ENCODE measurements around the gene SSC4D.

GRCh38 chr7:76426246-76426645 lies 16.7 kb upstream of the SSC4D start:
- no peak for TF ChIP-seq CTCF (conservative IDR thresholded peaks at IDR 0.05)
- no peak for TF ChIP-seq ZFX (IDR thresholded peaks at IDR 0.05)
